GM23248 (cell line): Measurements from ENCODE around the gene SF3B2.

Experiments
- EZH2 ChIP-seq: fragments of 200-600 bp; sonication (generic); IDR thresholded peaks from 2 replicates; pipeline ENCODE4 v1.6.1; 2018; ENCODE audit warnings: antibody characterized with exemption, mild to moderate bottlenecking; ENCODE audit not compliant: insufficient read depth, poor library complexity, severe bottlenecking
- EZH2phosphoT487 ChIP-seq: fragments of 200-600 bp; sonication (generic); IDR thresholded peaks from 2 replicates; pipeline ENCODE4 v1.6.1; 2018; ENCODE audit warnings: antibody characterized with exemption, moderate library complexity, mild to moderate bottlenecking, low read depth; ENCODE audit not compliant: insufficient read depth

DNA sequence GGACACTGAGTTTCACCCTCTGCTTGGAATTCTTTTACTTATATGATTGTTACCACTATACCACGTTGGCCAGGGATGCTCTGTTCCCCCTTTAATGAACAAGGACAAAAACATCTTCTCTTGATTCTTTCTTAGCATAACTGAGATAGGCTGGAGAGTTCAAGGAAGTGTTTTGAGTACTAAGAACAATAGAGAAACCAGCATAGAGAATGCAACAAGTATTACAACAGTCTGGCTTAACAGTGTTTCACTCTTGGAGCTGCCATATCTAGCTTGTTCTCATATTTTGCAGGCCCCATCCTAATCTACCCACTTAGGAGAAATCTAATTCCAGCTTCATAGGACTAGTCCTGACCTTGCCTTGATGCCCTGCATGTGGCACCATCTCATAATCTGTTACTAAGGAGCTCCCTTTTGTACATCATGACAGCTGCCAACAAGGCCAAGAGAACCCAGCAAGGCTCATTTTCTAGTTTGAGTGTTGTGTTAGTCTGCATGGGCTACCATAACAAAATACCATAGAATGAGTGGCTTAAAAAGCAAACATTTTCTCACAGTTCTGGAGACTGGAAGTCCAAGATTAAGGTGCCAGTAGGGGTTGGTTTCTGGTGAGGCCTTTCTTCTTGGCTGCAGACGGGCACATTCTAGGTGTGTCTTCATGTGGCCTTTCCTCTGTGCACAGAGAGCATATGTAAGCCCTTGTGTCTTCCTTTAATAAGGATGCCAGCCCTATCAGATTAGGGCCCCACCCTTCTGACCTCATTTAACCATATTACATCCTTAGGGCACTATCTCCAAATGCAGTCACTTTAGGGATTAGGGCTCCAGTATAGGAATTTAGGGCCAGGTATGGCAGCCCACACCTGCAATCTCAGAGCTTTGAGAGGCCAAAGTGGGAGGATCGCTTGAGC, 55.7 kb downstream of the SF3B2 start:
- no peak for TF ChIP-seq EZH2
- no peak for TF ChIP-seq EZH2phosphoT487
